Hepatocyte (in vitro differentiated cells): ENCODE measurements around the gene C10orf105. TPM values are rescaled to one million over a fixed set of nuclear protein-coding genes. Genes with fewer than 3 reads are reported as not detected.
A peak's percentile ranks its signal among the peaks of the same experiment; 100 is the strongest.

Source experiments
- DNase-seq: peaks from one replicate; pipeline ENCODE4 v3.0.0-alpha.2; 2016; ENCODE audit warnings: low spot score
- H2AFZ ChIP-seq: fragments of 200-600 bp; sonication (generic); 2 replicates; pipeline ENCODE4 v1.6.0; 2016; ENCODE audit warnings: antibody characterized with exemption, mild to moderate bottlenecking
- H3K27ac ChIP-seq: fragments of 200-600 bp; sonication (generic); 2 replicates; pipeline ENCODE4 v1.5.1; 2016; ENCODE audit warnings: mild to moderate bottlenecking
- H3K27me3 ChIP-seq: fragments of 200-600 bp; sonication (generic); 2 replicates; pipeline ENCODE4 v1.6.1; 2016
- H3K36me3 ChIP-seq: fragments of 200-600 bp; sonication (generic); replicated peaks from 2 replicates; pipeline ENCODE4 v1.5.1; 2016; ENCODE audit warnings: low read depth; ENCODE audit not compliant: insufficient read depth
- H3K4me1 ChIP-seq: fragments of 200-600 bp; sonication (generic); 2 replicates; pipeline ENCODE4 v1.5.1; 2016; ENCODE audit warnings: mild to moderate bottlenecking, moderate library complexity; ENCODE audit not compliant: insufficient read depth
- H3K4me2 ChIP-seq: fragments of 200-600 bp; sonication (generic); 2 replicates; pipeline ENCODE4 v1.6.0; 2016
- H3K4me3 ChIP-seq: fragments of 200-600 bp; sonication (generic); 2 replicates; pipeline ENCODE4 v1.5.1; 2016; ENCODE audit warnings: mild to moderate bottlenecking
- H3K79me2 ChIP-seq: fragments of 200-600 bp; sonication (generic); 2 replicates; pipeline ENCODE4 v1.6.0; 2017; ENCODE audit warnings: mild to moderate bottlenecking
- H3K9me2 ChIP-seq: fragments of 200-600 bp; sonication (generic); replicated peaks from 2 replicates; pipeline ENCODE4 v1.6.0; 2017; ENCODE audit warnings: mild to moderate bottlenecking; ENCODE audit not compliant: insufficient read depth
- H3K9me3 ChIP-seq: fragments of 200-600 bp; sonication (generic); 2 replicates; pipeline ENCODE4 v1.5.1; 2016; ENCODE audit warnings: low read depth, mild to moderate bottlenecking
- H4K20me1 ChIP-seq: fragments of 200-600 bp; sonication (generic); 2 replicates; pipeline ENCODE4 v1.6.0; 2016; ENCODE audit warnings: mild to moderate bottlenecking; ENCODE audit not compliant: insufficient read depth, poor library complexity, severe bottlenecking
- EZH2 ChIP-seq: fragments of 200-600 bp; sonication (generic); IDR thresholded peaks from 2 replicates; pipeline ENCODE4 v1.6.1; 2016; ENCODE audit warnings: antibody characterized with exemption, mild to moderate bottlenecking, borderline replicate concordance
- EZH2phosphoT487 ChIP-seq: fragments of 200-600 bp; sonication (generic); IDR thresholded peaks from one replicate; pipeline ENCODE4 v1.6.1; 2018; ENCODE audit warnings: antibody characterized with exemption, mild to moderate bottlenecking, low read depth, moderate library complexity; ENCODE audit not compliant: unreplicated experiment, severe bottlenecking
- WGBS: methylation state at CpG from one replicate; pipeline ENCODE4 v1.1.6; 2016; ENCODE audit warnings: low lambda C conversion rate; ENCODE audit errors: missing lambda C conversion rate; 5-methylcytosine and 5-hydroxymethylcytosine counted together
- polyA plus RNA-seq: library from polyadenylated mRNA; unstranded; fragments of >200 nt; fragmentation: Nextera tagmentation; extraction: Ambion mirVana; gene quantifications from 2 replicates; pipeline ENCODE4 v1.2.1, GENCODE V29; 2016
- total RNA-seq: library from RNA; depleted of rRNA; stranded (reverse); fragments of >200 nt; gene quantifications from 2 replicates; pipeline ENCODE4 v1.2.3, GENCODE V29; 2014
- TF ChIP-seq, protein P1 (sequence below): fragments of 200-600 bp; sonication (generic); IDR thresholded peaks from 2 replicates; pipeline ENCODE4 v1.5.1; 2016; ENCODE audit warnings: antibody characterized with exemption, mild to moderate bottlenecking; ENCODE audit not compliant: poor library complexity

The C10orf105 gene
- total and polyA plus RNA-seq, 2 experiments from 2014 or later = not detected

DNA sequence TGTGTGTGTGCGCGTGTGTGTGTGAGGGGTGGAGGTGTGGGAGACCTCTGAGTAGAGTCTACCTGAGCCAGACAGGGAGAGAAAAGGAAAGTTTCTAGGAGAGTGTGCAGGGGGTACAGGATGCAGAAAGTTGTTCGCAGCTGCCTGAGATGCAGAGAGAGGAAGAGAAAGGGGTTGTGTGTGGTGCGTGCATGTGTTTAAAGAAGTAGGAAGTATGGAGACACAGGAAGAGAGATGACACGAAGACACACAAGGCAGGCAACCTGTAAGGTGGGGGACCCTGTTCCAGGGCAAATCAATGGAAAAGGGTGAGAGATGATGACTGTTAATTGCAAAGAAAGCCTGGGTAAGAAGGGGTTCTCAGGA, 52.2 kb downstream of the C10orf105 start:
- Histone ChIP-seq H3K4me1 (peaks cover 9% of the 10 kb centered on the region), H3K4me2 (no peak overlapping the region), H3K79me2 (no peaks in the 10 kb centered on the region), H3K27me3 (no peaks in the 10 kb centered on the region), H3K9me2 (no peaks in the 10 kb centered on the region), H3K36me3 (no peaks in the 10 kb centered on the region), H4K20me1 (no peaks in the 10 kb centered on the region), H3K4me3 (no peak overlapping the region), H2AFZ (no peak overlapping the region), H3K9me3 (no peaks in the 10 kb centered on the region), H3K27ac (no peak overlapping the region)
- TF ChIP-seq EZH2 (no peak), EZH2phosphoT487 (no peak)
- TF ChIP-seq, protein P1, sequence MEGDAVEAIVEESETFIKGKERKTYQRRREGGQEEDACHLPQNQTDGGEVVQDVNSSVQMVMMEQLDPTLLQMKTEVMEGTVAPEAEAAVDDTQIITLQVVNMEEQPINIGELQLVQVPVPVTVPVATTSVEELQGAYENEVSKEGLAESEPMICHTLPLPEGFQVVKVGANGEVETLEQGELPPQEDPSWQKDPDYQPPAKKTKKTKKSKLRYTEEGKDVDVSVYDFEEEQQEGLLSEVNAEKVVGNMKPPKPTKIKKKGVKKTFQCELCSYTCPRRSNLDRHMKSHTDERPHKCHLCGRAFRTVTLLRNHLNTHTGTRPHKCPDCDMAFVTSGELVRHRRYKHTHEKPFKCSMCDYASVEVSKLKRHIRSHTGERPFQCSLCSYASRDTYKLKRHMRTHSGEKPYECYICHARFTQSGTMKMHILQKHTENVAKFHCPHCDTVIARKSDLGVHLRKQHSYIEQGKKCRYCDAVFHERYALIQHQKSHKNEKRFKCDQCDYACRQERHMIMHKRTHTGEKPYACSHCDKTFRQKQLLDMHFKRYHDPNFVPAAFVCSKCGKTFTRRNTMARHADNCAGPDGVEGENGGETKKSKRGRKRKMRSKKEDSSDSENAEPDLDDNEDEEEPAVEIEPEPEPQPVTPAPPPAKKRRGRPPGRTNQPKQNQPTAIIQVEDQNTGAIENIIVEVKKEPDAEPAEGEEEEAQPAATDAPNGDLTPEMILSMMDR = no peak
- WGBS = 74% methylated on average over 4 of the region's 5 CpGs
- no peak for DNase-seq

DNA sequence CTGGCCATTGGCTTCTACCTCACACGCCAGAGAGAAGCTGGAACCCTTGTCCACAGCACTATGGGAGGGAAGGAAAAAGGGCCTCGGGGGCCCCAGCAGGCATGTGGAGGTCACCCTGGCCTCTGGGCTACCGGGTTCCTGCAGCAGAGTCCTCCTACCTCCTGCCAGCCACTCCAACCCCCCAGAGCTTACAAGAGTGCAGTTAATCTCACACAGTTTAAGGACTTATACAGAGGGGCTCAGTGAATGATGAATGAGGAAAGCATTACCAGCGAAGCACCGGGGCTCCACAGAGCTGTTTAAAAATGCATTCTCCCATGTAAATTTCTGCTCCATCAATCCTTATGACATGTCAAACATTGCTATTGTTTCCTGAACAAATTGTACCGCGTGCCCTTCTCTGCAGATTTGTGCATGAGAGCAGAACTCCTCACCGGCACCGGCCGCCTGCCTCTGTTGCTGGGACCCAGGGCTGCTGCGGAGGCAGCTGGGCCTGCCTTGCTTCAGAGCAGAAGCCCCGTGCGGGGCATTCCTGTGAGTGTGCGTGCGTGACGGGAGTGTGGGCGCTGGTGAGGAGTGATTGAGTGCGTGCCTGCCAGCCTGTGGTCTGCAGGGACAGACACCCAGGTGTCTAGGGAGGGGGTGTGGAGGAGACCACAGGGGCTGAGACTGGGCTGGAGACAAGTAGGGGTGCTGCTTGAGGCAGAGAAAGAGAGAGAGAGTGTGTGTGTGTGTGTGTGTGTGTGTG, 52.8 kb downstream of the C10orf105 start:
- H3K9me2 ChIP-seq = no peaks in the 10 kb centered on the region
- H2AFZ ChIP-seq = no peak overlapping the region
- TF ChIP-seq EZH2phosphoT487 (no peak), EZH2 (no peak)
- TF ChIP-seq, protein P1 = no peak
- H3K4me3 ChIP-seq = no peak overlapping the region
- no peaks in the 10 kb centered on the region for H3K27me3 ChIP-seq
- H3K27ac ChIP-seq = no peak overlapping the region
- no peaks in the 10 kb centered on the region for H3K79me2 ChIP-seq
- WGBS = 54% methylated on average over 18 of the region's 18 CpGs
- no peaks in the 10 kb centered on the region for H3K9me3 ChIP-seq
- no peak overlapping the region for H3K4me2 ChIP-seq
- peak; percentile 32 for DNase-seq
- peaks cover 9% of the 10 kb centered on the region for H3K4me1 ChIP-seq
- no peaks in the 10 kb centered on the region for H4K20me1 ChIP-seq
- no peaks in the 10 kb centered on the region for H3K36me3 ChIP-seq

DNA sequence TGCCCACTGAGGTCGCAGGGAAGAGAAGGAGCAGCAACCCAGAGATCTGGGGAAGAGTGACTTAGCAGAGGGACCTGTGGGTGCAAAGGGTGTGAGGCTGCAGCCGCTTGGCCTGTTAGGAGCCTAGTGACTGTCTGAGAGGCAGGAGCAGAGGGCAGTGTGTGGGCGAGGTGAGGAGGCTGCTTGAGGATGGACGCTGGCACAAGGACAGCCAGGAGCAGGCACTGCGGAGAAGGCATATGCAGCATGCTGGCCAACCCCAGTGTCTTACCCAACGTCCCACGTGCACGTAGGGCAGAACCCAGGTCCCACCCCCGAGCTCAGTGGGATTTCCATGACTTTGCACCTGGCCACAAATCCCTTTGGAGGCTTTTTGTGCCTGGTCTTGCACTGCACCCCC, 54.1 kb downstream of the C10orf105 start:
- Histone ChIP-seq H3K9me2 (no peaks in the 10 kb centered on the region), H3K4me2 (no peak overlapping the region), H3K27me3 (no peaks in the 10 kb centered on the region), H2AFZ (no peak overlapping the region), H4K20me1 (no peaks in the 10 kb centered on the region), H3K4me3 (no peak overlapping the region), H3K9me3 (no peaks in the 10 kb centered on the region), H3K36me3 (no peaks in the 10 kb centered on the region), H3K79me2 (no peaks in the 10 kb centered on the region), H3K27ac (no peak overlapping the region), H3K4me1 (peaks cover 9% of the 10 kb centered on the region)
- 80% methylated on average over 9 of the region's 9 CpGs for WGBS
- no peak for TF ChIP-seq EZH2phosphoT487
- no peak for TF ChIP-seq EZH2
- TF ChIP-seq, protein P1 = no peak
- no peak for DNase-seq
